Dendritic cell treated with granulocyte-macrophage colony-stimulating factor and Interleukin-4, amounts not matched to agents 40 ng/mL and 50 ng/mL, for 4 days (primary cell): ENCODE results near the gene SIPA1.

Source experiments
- H3K27ac Mint-ChIP-seq: one replicate; pipeline ENCODE4 v1.8.0; 2022; ENCODE audit warnings: mild to moderate bottlenecking, mixed read lengths
- H3K27me3 Mint-ChIP-seq: one replicate; pipeline ENCODE4 v1.8.0; 2022; ENCODE audit warnings: mild to moderate bottlenecking, mixed read lengths
- H3K36me3 Mint-ChIP-seq: one replicate; pipeline ENCODE4 v1.8.0; 2022; ENCODE audit warnings: low read depth, mixed read lengths
- H3K4me1 Mint-ChIP-seq: one replicate; pipeline ENCODE4 v1.8.0; 2022; ENCODE audit warnings: low read depth, mixed read lengths
- H3K4me3 Mint-ChIP-seq: one replicate; pipeline ENCODE4 v1.8.0; 2022; ENCODE audit warnings: mild to moderate bottlenecking, moderate library complexity, mixed read lengths
- H3K9me3 Mint-ChIP-seq: one replicate; pipeline ENCODE4 v1.8.0; 2022; ENCODE audit warnings: mixed read lengths
- intact Hi-C: fragments of 100-400 bp; cut with micrococcal nuclease; formaldehyde crosslinking; loops from one replicate; pipeline ENCODE4 v1.15.0; 2022

The SIPA1 gene

GRCh38 chr11:65615229-65615949 is 22.5 kb upstream of the SIPA1 start, which contains the start of gene PCNX3:
Gene PCNX3 (plus strand): TSS chr11:65615776. CDS start chr11:65616312, 536 bp downstream.
- H3K4me3 Mint-ChIP-seq = peak within 1 kb of the TSS; percentile 91
- no peaks in the 10 kb centered on the region for H3K27me3 Mint-ChIP-seq
- H3K36me3 Mint-ChIP-seq = peaks cover 93% of the 10 kb centered on the region
- intact Hi-C loops = loop anchor here (1.0 to 2.0 kb wide), 3 partner anchors 37 to 48 kb away; no protein-coding TSS in a partner anchor
- H3K27ac Mint-ChIP-seq = peak within 1 kb of the TSS; percentile 95
- H3K4me1 Mint-ChIP-seq = peaks cover 54% of the 10 kb centered on the region
- no peaks in the 10 kb centered on the region for H3K9me3 Mint-ChIP-seq

- H3K36me3 Mint-ChIP-seq = peaks cover 93% of the 10 kb centered on the region
- H3K4me3 Mint-ChIP-seq = peak overlapping the region; percentile 91
- peak overlapping the region; percentile 95 for H3K27ac Mint-ChIP-seq
- peaks cover 47% of the 10 kb centered on the region for H3K4me1 Mint-ChIP-seq
- intact Hi-C loops = loop anchor here (1.0 to 2.0 kb wide), 3 partner anchors 37 to 47 kb away; no protein-coding TSS in a partner anchor
- H3K9me3 Mint-ChIP-seq = no peaks in the 10 kb centered on the region
- H3K27me3 Mint-ChIP-seq = no peaks in the 10 kb centered on the region
Measured at GRCh38 chr11:65615950-65616574, 21.8 kb upstream of the SIPA1 start.

DNA sequence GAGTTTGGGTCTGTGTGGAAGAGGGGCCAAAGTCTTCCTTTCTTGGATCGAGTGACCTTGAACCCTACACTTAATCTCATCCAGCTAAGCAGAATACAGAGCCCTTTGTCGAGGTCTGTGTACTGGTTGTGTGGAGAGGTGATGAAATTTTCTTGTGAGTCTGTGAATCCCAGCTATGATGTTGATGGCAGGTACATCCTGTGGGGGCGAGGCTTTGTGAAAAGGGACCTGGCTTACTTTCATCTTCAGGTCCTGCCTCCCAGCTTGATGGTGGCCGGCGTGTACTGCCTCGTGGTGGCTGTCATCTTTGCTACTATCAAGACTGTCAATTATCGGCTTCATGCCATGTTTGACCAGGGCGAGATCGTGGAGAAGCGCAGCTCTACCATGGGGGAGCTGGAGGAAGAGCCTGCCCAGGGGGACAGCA is 21.3 kb upstream of the SIPA1 start:
- intact Hi-C loops = no loop called here
- H3K9me3 Mint-ChIP-seq = no peaks in the 10 kb centered on the region
- H3K4me1 Mint-ChIP-seq = peaks cover 42% of the 10 kb centered on the region
- H3K27me3 Mint-ChIP-seq = no peaks in the 10 kb centered on the region
- peak overlapping the region; percentile 91 for H3K4me3 Mint-ChIP-seq
- H3K36me3 Mint-ChIP-seq = peaks cover 93% of the 10 kb centered on the region
- H3K27ac Mint-ChIP-seq = peak overlapping the region; percentile 95

- peak overlapping the region; percentile 91 for H3K4me3 Mint-ChIP-seq
- intact Hi-C loops = no loop called here
- no peaks in the 10 kb centered on the region for H3K27me3 Mint-ChIP-seq
- peaks cover 93% of the 10 kb centered on the region for H3K36me3 Mint-ChIP-seq
- peak overlapping the region; percentile 95 for H3K27ac Mint-ChIP-seq
- peaks cover 35% of the 10 kb centered on the region for H3K4me1 Mint-ChIP-seq
- H3K9me3 Mint-ChIP-seq = no peaks in the 10 kb centered on the region
Measured at GRCh38 chr11:65617136-65617850, 20.6 kb upstream of the SIPA1 start.

GRCh38 chr11:65617990-65618751 is 19.7 kb upstream of the SIPA1 start:
- Mint-ChIP-seq H3K27me3 (no peaks in the 10 kb centered on the region), H3K9me3 (no peaks in the 10 kb centered on the region), H3K4me3 (no peak overlapping the region), H3K27ac (no peak overlapping the region), H3K36me3 (peaks cover 93% of the 10 kb centered on the region), H3K4me1 (peaks cover 26% of the 10 kb centered on the region)
- intact Hi-C loops = no loop called here

DNA sequence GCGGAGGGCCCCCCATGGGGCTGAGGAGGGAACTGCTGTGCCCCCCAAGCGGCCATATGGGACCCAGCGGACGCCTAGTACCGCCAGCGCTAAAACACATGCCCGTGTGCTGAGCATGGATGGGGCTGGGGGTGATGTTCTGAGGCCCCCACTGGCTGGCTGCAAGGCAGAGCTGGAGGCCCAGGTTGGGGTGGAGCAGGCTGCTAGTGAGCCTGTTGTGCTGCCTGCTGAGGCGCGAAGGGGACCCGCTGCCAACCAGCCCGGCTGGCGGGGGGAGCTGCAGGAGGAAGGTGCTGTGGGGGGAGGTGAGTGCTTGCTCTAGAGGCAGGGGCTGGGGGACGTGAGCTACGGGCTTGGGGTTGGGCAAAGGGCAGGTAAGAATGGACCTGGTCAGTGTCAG is 19.1 kb upstream of the SIPA1 start:
- intact Hi-C loops = no loop called here
- no peaks in the 10 kb centered on the region for H3K27me3 Mint-ChIP-seq
- no peaks in the 10 kb centered on the region for H3K9me3 Mint-ChIP-seq
- no peak overlapping the region for H3K27ac Mint-ChIP-seq
- peaks cover 93% of the 10 kb centered on the region for H3K36me3 Mint-ChIP-seq
- no peak overlapping the region for H3K4me3 Mint-ChIP-seq
- peaks cover 23% of the 10 kb centered on the region for H3K4me1 Mint-ChIP-seq

- Mint-ChIP-seq H3K27ac (no peak overlapping the region), H3K27me3 (no peaks in the 10 kb centered on the region), H3K4me3 (no peak overlapping the region), H3K36me3 (peaks cover 93% of the 10 kb centered on the region), H3K4me1 (peaks cover 23% of the 10 kb centered on the region), H3K9me3 (no peaks in the 10 kb centered on the region)
- intact Hi-C loops = no loop called here
Measured at GRCh38 chr11:65619281-65619928, 18.5 kb upstream of the SIPA1 start.

DNA sequence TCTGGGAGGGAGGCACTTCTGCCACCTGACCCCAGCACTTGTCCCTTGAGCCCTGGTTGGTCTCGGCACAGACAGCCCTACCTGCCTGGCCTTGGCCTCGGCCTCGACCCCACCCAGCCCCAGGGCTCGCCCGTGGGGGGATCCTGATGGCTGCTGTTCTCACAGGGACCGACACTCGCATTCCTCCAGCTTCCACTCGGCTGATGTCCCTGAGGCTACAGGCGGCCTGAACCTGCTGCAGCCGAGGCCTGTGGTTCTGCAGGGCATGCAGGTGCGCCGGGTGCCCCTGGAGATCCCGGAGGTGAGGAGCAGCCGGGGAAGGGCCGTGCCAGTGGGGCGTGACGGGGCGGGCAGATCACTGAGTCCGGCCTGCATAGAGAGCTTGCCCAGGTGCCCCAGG is 17.2 kb upstream of the SIPA1 start:
- Mint-ChIP-seq H3K4me1 (peaks cover 24% of the 10 kb centered on the region), H3K36me3 (peaks cover 97% of the 10 kb centered on the region), H3K27me3 (no peaks in the 10 kb centered on the region), H3K27ac (no peak overlapping the region), H3K9me3 (no peaks in the 10 kb centered on the region), H3K4me3 (no peak overlapping the region)
- intact Hi-C loops = no loop called here

DNA sequence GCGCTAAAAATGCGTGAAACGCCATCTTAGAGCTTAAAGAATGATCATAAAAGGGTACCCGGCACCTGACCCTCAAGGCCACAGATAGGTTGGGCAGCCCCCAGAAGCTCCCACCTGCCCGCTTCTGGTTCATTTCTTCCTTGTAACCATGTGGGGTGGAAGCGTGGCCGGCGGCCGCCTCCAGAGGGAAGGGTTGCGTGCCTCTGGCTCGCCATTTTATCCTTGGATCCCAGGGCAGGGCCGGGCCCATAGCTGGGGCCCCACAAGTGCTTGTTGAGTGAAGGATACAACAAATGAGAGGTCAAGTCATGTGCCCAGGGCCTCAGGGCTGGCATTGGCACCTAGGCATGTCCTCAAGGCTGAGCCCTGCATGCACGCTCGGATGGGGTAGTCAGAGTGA is 16.4 kb upstream of the SIPA1 start:
- peaks cover 100% of the 10 kb centered on the region for H3K36me3 Mint-ChIP-seq
- H3K9me3 Mint-ChIP-seq = no peaks in the 10 kb centered on the region
- H3K27me3 Mint-ChIP-seq = no peaks in the 10 kb centered on the region
- H3K4me1 Mint-ChIP-seq = peaks cover 28% of the 10 kb centered on the region
- intact Hi-C loops = no loop called here
- H3K4me3 Mint-ChIP-seq = no peak overlapping the region
- H3K27ac Mint-ChIP-seq = no peak overlapping the region

DNA sequence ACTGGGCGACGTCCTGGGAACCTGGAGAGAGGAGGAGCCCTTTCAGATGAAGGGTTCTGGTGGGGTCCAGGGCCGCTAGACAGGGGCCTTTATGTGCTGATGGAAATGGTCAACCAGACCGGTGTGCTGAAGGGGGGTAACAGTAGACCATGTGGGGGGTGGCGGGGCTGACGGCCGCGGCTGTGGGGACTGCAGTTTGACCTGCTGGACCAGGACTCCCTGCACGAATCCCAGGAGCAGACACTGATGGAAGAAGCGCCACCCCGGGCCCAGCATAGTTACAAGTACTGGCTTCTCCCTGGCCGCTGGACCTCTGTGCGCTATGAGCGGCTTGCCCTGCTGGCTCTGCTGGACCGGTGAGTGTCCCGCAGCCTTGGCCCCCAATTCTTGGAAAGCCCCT is 15.9 kb upstream of the SIPA1 start:
- Mint-ChIP-seq H3K4me1 (peaks cover 26% of the 10 kb centered on the region), H3K27me3 (no peaks in the 10 kb centered on the region), H3K9me3 (no peaks in the 10 kb centered on the region), H3K27ac (no peak overlapping the region), H3K4me3 (no peak overlapping the region), H3K36me3 (peaks cover 100% of the 10 kb centered on the region)
- intact Hi-C loops = no loop called here

GRCh38 chr11:65623177-65623576 is 14.7 kb upstream of the SIPA1 start:
- Mint-ChIP-seq H3K4me1 (peaks cover 26% of the 10 kb centered on the region), H3K27ac (no peak overlapping the region), H3K9me3 (no peaks in the 10 kb centered on the region), H3K36me3 (peaks cover 100% of the 10 kb centered on the region), H3K27me3 (no peaks in the 10 kb centered on the region), H3K4me3 (no peak overlapping the region)
- intact Hi-C loops = no loop called here

DNA sequence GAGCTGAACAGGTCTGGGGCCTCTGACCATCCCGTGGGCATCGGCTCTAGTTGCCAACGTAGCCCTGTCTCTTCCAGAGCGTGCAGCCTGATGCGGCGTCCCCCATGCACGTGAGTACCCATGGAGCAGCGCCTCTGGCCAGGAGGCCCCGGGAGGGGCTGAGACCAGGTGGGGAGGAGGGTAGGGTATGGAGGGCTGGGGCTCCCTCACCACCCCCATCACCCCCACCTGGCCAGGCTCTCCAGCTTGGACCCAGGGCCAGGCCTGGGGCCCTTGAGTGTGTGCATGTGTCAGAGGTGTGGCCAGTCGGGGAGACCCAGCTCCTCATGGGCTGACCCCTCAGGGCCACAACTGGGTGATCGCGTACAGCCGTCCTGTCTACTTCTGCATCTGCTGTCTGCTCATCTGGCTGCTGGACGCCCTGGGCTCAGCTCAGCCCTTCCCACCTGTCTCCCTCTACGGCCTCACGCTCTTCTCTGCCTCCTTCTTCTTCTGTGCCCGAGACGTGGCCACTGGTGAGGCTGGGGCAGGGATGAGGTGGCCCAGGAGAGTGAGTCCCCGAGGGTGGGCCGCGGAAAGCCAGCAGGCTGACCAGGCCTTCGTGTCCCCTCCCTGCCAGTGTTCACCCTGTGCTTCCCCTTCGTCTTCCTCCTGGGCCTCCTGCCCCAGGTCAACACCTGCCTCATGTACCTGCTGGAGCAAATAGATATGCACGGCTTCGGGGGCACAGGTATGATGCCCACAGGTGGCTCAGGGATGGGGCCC is 13.9 kb upstream of the SIPA1 start:
- Mint-ChIP-seq H3K27ac (no peak overlapping the region), H3K4me1 (peaks cover 19% of the 10 kb centered on the region), H3K9me3 (no peaks in the 10 kb centered on the region), H3K36me3 (peaks cover 100% of the 10 kb centered on the region), H3K4me3 (no peak overlapping the region), H3K27me3 (no peaks in the 10 kb centered on the region)
- intact Hi-C loops = no loop called here
